Neural crest cell (in vitro differentiated cells): ENCODE measurements around the gene HMCN1. TPM values are rescaled to one million over a fixed set of nuclear protein-coding genes. Genes with fewer than 3 reads are reported as not detected.

ENCODE experiments used
- DNase-seq: peaks from one replicate; pipeline ENCODE4 v3.0.0; 2021; ENCODE audit warnings: low read depth, mixed read lengths, low spot score
- H3K27ac Mint-ChIP-seq: one replicate; pipeline ENCODE4 v1.8.0; 2021; ENCODE audit warnings: mild to moderate bottlenecking, mixed read lengths; ENCODE audit not compliant: unreplicated experiment
- H3K27me3 Mint-ChIP-seq: 2 replicates; pipeline ENCODE4 v1.8.0; 2021; ENCODE audit warnings: low read depth, mild to moderate bottlenecking, mixed read lengths
- H3K36me3 Mint-ChIP-seq: 2 replicates; pipeline ENCODE4 v1.8.0; 2021; ENCODE audit warnings: low read depth, mild to moderate bottlenecking, mixed read lengths
- H3K4me1 Mint-ChIP-seq: 2 replicates; pipeline ENCODE4 v1.8.0; 2021; ENCODE audit warnings: mixed read lengths
- H3K4me3 Mint-ChIP-seq: one replicate; pipeline ENCODE4 v1.8.0; 2021; ENCODE audit warnings: mild to moderate bottlenecking, mixed read lengths
- H3K9me3 Mint-ChIP-seq: 2 replicates; pipeline ENCODE4 v1.8.0; 2021; ENCODE audit warnings: mixed read lengths
- CTCF ChIP-seq: fragments of 200-600 bp; sonication (generic); conservative IDR thresholded peaks from 2 replicates; pipeline ENCODE4 v1.5.0; 2021; ENCODE audit warnings: antibody characterized with exemption, mild to moderate bottlenecking
- total RNA-seq: library from RNA; stranded (reverse); gene quantifications from 2 replicates; pipeline ENCODE4 v1.2.1, GENCODE V29; 2021

HMCN1 gene
- total RNA-seq, 1 donor from 2014 or later, result 16.6 TPM

DNA sequence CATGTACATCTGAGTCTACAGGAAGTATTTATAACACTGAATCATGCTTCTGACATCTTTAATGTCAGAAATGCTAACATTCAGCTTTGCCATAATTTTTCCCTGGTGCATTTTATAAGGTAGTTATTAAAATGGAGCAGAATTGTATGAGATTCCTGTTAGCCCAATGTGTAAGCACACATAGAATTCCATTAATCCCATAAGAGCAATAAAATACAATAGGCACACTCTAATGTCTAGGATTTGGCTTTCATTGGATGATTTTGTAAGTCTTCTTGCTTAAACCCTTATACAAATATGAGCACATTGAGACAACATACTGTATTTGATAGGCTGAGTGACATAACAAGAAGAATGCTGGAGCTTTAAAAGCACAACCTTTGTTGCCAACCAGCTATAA is 256.4 kb downstream of the HMCN1 start:
- H3K36me3 Mint-ChIP-seq, result no peaks in the 10 kb centered on the region
- H3K27me3 Mint-ChIP-seq, result no peaks in the 10 kb centered on the region
- no peak for TF ChIP-seq CTCF
- no peaks in the 10 kb centered on the region for H3K9me3 Mint-ChIP-seq
- no peak for DNase-seq
- peaks cover 9% of the 10 kb centered on the region for H3K4me1 Mint-ChIP-seq
- no peak overlapping the region for H3K4me3 Mint-ChIP-seq
- no peak overlapping the region for H3K27ac Mint-ChIP-seq

DNA sequence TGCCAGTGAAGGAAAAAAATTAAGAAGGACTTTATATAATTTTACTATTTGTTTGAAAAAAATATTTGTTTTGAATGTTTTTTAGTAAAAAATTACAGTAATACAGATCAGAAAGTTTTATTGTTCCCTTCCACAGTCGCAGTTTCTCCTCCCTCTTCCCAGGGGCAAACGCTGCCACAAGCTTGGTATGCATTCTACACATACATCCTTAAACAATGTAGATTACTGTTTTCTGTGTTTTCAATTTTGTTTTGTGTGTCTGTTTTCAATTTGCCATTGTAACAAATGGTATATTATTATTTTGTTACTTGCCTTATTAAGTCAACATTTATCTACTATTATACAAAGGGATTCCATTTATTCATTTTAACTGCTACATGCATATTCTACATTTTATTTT is 257.1 kb downstream of the HMCN1 start:
- Mint-ChIP-seq H3K4me3 (no peak overlapping the region), H3K27me3 (no peaks in the 10 kb centered on the region), H3K9me3 (no peaks in the 10 kb centered on the region), H3K4me1 (peaks cover 9% of the 10 kb centered on the region), H3K27ac (no peak overlapping the region), H3K36me3 (no peaks in the 10 kb centered on the region)
- no peak for DNase-seq
- no peak for TF ChIP-seq CTCF

DNA sequence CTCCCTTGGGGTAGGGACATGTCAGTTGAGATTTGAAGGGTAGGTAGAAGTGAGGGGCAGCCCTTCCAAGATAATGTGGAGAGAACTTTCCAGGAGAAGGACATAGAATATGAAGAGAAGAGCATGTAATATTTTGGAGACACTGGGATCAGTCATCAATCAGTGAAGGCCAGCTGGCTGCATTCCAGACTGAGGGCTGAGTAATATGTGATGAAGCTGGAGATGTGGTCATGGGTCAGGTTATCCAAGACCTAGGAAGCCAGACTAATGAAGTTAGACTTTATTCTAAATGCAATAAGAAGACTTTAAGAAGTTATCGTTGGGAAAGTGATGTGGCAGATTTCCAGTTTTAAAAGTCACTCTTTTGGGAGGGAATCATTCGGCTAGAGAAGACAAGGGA is 262.0 kb downstream of the HMCN1 start:
- Mint-ChIP-seq H3K4me3 (no peak overlapping the region), H3K27me3 (no peaks in the 10 kb centered on the region), H3K27ac (no peak overlapping the region), H3K36me3 (no peaks in the 10 kb centered on the region), H3K4me1 (no peaks in the 10 kb centered on the region), H3K9me3 (no peaks in the 10 kb centered on the region)
- no peak for TF ChIP-seq CTCF
- no peak for DNase-seq

GRCh38 chr1:185998391-185998790 is 264.2 kb downstream of the HMCN1 start:
- no peak for DNase-seq
- Mint-ChIP-seq H3K27ac (no peak overlapping the region), H3K9me3 (no peaks in the 10 kb centered on the region), H3K27me3 (no peaks in the 10 kb centered on the region), H3K4me1 (no peaks in the 10 kb centered on the region), H3K4me3 (no peak overlapping the region), H3K36me3 (no peaks in the 10 kb centered on the region)
- no peak for TF ChIP-seq CTCF

GRCh38 chr1:186002406-186002805 is 268.2 kb downstream of the HMCN1 start:
- Mint-ChIP-seq H3K27ac (no peak overlapping the region), H3K36me3 (peaks cover 3% of the 10 kb centered on the region), H3K9me3 (no peaks in the 10 kb centered on the region), H3K4me3 (no peak overlapping the region), H3K27me3 (no peaks in the 10 kb centered on the region), H3K4me1 (no peaks in the 10 kb centered on the region)
- no peak for DNase-seq
- TF ChIP-seq CTCF, result no peak
